OCI-LY7 (cell line): ENCODE data around the gene DHRS12. TPM values are rescaled to one million over a fixed set of nuclear protein-coding genes. Genes with fewer than 3 reads are reported as not detected.

Experiments
- BruUV-seq: library from RNA; stranded (reverse); fragments of 400-500 nt; replicated peaks from 2 replicates; lab custom pipeline; 2021; lab: Mats Ljungman, UMichigan
- CTCF ChIA-PET: fragments of 300-600 bp; sonication (Branson Sonifier 250); formaldehyde crosslinking; loops from one replicate; lab custom pipeline; 2022; ENCODE audit warnings: antibody characterized with exemption; ENCODE audit not compliant: unreplicated experiment; lab: Charles Lee
- POLR2A ChIA-PET: fragments of 300-600 bp; sonication (Branson Sonifier 250); formaldehyde crosslinking; loops from one replicate; lab custom pipeline; 2022; ENCODE audit warnings: antibody characterized with exemption; lab: Charles Lee
- DNase-seq: peaks from one replicate; pipeline ENCODE4 v3.0.0-alpha.2; 2015; ENCODE audit warnings: low spot score
- H2AFZ ChIP-seq: fragments of 200-600 bp; sonication (generic), shearing (Covaris generic); 2 replicates; pipeline ENCODE4 v1.6.1; 2014; ENCODE audit warnings: mild to moderate bottlenecking, antibody characterized with exemption, low read length, moderate library complexity
- H3K27ac ChIP-seq: fragments of 200-600 bp; sonication (generic); 2 replicates; pipeline ENCODE4 v1.5.1; 2014; ENCODE audit warnings: mixed run types, low read depth, mild to moderate bottlenecking, moderate library complexity, low read length, inconsistent platforms; ENCODE audit not compliant: poor library complexity, severe bottlenecking
- H3K36me3 ChIP-seq: fragments of 200-600 bp; sonication (generic); 2 replicates; pipeline ENCODE4 v1.6.1; 2014; ENCODE audit warnings: mild to moderate bottlenecking, antibody characterized with exemption, low read length, moderate library complexity, mixed read lengths; ENCODE audit not compliant: insufficient read depth
- H3K4me1 ChIP-seq: fragments of 200-600 bp; sonication (generic); 2 replicates; pipeline ENCODE4 v1.5.1; 2014; ENCODE audit warnings: mild to moderate bottlenecking, low read length; ENCODE audit not compliant: insufficient read depth, poor library complexity, severe bottlenecking
- H3K4me2 ChIP-seq: fragments of 200-600 bp; sonication (generic); 2 replicates; pipeline ENCODE4 v1.6.1; 2014; ENCODE audit warnings: mild to moderate bottlenecking, low read length
- H3K4me3 ChIP-seq: fragments of 200-600 bp; sonication (generic); 2 replicates; pipeline ENCODE4 v1.5.1; 2014; ENCODE audit warnings: mild to moderate bottlenecking, low read depth, low read length; ENCODE audit not compliant: poor library complexity, severe bottlenecking
- H3K79me2 ChIP-seq: fragments of 200-600 bp; sonication (generic); 2 replicates; pipeline ENCODE4 v1.6.1; 2016; ENCODE audit warnings: low read depth, mild to moderate bottlenecking, low read length, moderate library complexity, mixed read lengths; ENCODE audit not compliant: insufficient read depth
- H3K9me2 ChIP-seq: fragments of 200-600 bp; sonication (generic); 2 replicates; pipeline ENCODE4 v1.6.1; 2016; ENCODE audit warnings: mild to moderate bottlenecking, low read length, mixed read lengths; ENCODE audit not compliant: insufficient read depth
- H3K9me3 ChIP-seq: fragments of 200-600 bp; sonication (generic); 2 replicates; pipeline ENCODE4 v1.6.1; 2014; ENCODE audit warnings: mild to moderate bottlenecking, mixed run types, low read length, mixed read lengths
- H4K20me1 ChIP-seq: fragments of 200-600 bp; sonication (generic); 2 replicates; pipeline ENCODE4 v1.6.1; 2014; ENCODE audit warnings: mild to moderate bottlenecking, antibody characterized with exemption, low read length, moderate library complexity, mixed read lengths; ENCODE audit not compliant: insufficient read depth
- CTCF ChIP-seq: fragments of 200-600 bp; sonication (generic); conservative IDR thresholded peaks from 2 replicates; pipeline ENCODE4 v1.5.1; 2014; ENCODE audit warnings: mild to moderate bottlenecking, antibody characterized with exemption, low read length, moderate library complexity, mixed read lengths
- EZH2phosphoT487 ChIP-seq: fragments of 200-600 bp; sonication (generic); IDR thresholded peaks from 2 replicates; pipeline ENCODE4 v1.6.1; 2018; ENCODE audit warnings: low read depth, borderline replicate concordance, mild to moderate bottlenecking, mixed run types, antibody characterized with exemption, low read length, moderate library complexity, mixed read lengths
- intact Hi-C: fragments of 100-400 bp; cut with micrococcal nuclease; formaldehyde crosslinking; loops from one replicate; pipeline ENCODE4 v1.10.0; 2022; ENCODE audit not compliant: unreplicated experiment
- total RNA-seq, 2 experiments: library from RNA; depleted of rRNA in 1 of 2; stranded (reverse); fragments of >200 nt in 1 of 2; shearing (Covaris generic) in 1 of 2; gene quantifications; 2 replicates each; pipeline ENCODE4 v1.2.3, GENCODE V29; 2014 to 2022

DHRS12 gene
- total RNA-seq, 2 experiments from 2014 or later = 3.5 to 11.9 TPM

- no peaks in the 10 kb centered on the region for H3K9me2 ChIP-seq
- peak overlapping the region; percentile 95 for H3K27ac ChIP-seq
- TF ChIP-seq CTCF (no peak), EZH2phosphoT487 (no peak)
- peaks cover 95% of the 10 kb centered on the region for H3K4me1 ChIP-seq
- H2AFZ ChIP-seq = no peak overlapping the region
- no peaks in the 10 kb centered on the region for H3K9me3 ChIP-seq
- H3K4me3 ChIP-seq = no peak overlapping the region
- peak overlapping the region; percentile 77 for H3K4me2 ChIP-seq
- no TSS peak for BruUV-seq
- no peaks in the 10 kb centered on the region for H4K20me1 ChIP-seq
- H3K79me2 ChIP-seq = no peaks in the 10 kb centered on the region
- POLR2A ChIA-PET = interaction anchor here (0.7 to 10.6 kb wide), 4 partner anchors 9 to 403 kb away, joined by 3 to 147 read pairs (median 26); no protein-coding TSS in a partner anchor
- H3K36me3 ChIP-seq = no peaks in the 10 kb centered on the region
- intact Hi-C loops = loop anchor here (10.0 kb wide), 2 partner anchors 929 to 1229 kb away; no protein-coding TSS in a partner anchor
- DNase-seq = no peak
- CTCF ChIA-PET = interaction anchor here (1.0 kb wide), 1 partner anchor 9 kb away, joined by 5 read pairs; no protein-coding TSS in a partner anchor
Measured at GRCh38 chr13:51823359-51823758, 19.4 kb upstream of the DHRS12 start.

GRCh38 chr13:51822106-51822815 is 18.3 kb upstream of the DHRS12 start:
- H3K36me3 ChIP-seq = no peaks in the 10 kb centered on the region
- peak overlapping the region; percentile 39; the same call in 1 of the 2 replicates for H2AFZ ChIP-seq
- H3K4me1 ChIP-seq = peaks cover 84% of the 10 kb centered on the region
- no peaks in the 10 kb centered on the region for H3K9me2 ChIP-seq
- no peaks in the 10 kb centered on the region for H3K79me2 ChIP-seq
- peak overlapping the region; percentile 77 for H3K4me2 ChIP-seq
- BruUV-seq = no TSS peak
- POLR2A ChIA-PET = interaction anchor here (0.6 to 10.6 kb wide), 12 partner anchors 7 to 634 kb away, joined by 3 to 147 read pairs (median 6); no protein-coding TSS in a partner anchor
- no peak for TF ChIP-seq EZH2phosphoT487
- no peak for TF ChIP-seq CTCF
- no peaks in the 10 kb centered on the region for H4K20me1 ChIP-seq
- H3K9me3 ChIP-seq = no peaks in the 10 kb centered on the region
- intact Hi-C loops = loop anchor here (10.0 kb wide), 2 partner anchors 927 to 1227 kb away; no protein-coding TSS in a partner anchor
- CTCF ChIA-PET = interaction anchor here (0.6 to 2.3 kb wide), 3 partner anchors 10 to 173 kb away, joined by 5 to 11 read pairs (median 6); no protein-coding TSS in a partner anchor
- peak overlapping the region; percentile 95 for H3K27ac ChIP-seq
- no peak for DNase-seq
- H3K4me3 ChIP-seq = peak overlapping the region; percentile 44
